Progenitor cell of endocrine pancreas (in vitro differentiated cells): ENCODE results near the gene PLA2G2C. TPM values are rescaled to one million over a fixed set of nuclear protein-coding genes. Genes with fewer than 3 reads are reported as not detected.

ENCODE experiments used
- DNase-seq: peaks from one replicate; pipeline ENCODE4 v3.0.0; 2021; ENCODE audit warnings: low spot score; ENCODE audit not compliant: unreplicated experiment
- H3K27ac Mint-ChIP-seq: 2 replicates; pipeline ENCODE4 v1.8.0; 2021; ENCODE audit warnings: mild to moderate bottlenecking, moderate library complexity, mixed read lengths
- H3K27me3 Mint-ChIP-seq: 2 replicates; pipeline ENCODE4 v1.8.0; 2021; ENCODE audit warnings: mixed read lengths
- H3K36me3 Mint-ChIP-seq: 2 replicates; pipeline ENCODE4 v1.8.0; 2022; ENCODE audit warnings: mixed read lengths; ENCODE audit not compliant: insufficient read depth
- H3K4me1 Mint-ChIP-seq: 2 replicates; pipeline ENCODE4 v1.8.0; 2021; ENCODE audit warnings: low read depth, mixed read lengths
- H3K4me3 Mint-ChIP-seq: 2 replicates; pipeline ENCODE4 v1.8.0; 2021; ENCODE audit warnings: low read depth, mild to moderate bottlenecking, moderate library complexity, mixed read lengths
- H3K9me3 Mint-ChIP-seq: 2 replicates; pipeline ENCODE4 v1.8.0; 2021; ENCODE audit warnings: low read depth, mixed read lengths
- total RNA-seq: library from RNA; stranded (reverse); gene quantifications from 2 replicates; pipeline ENCODE4 v1.2.1, GENCODE V29; 2021
- TF ChIP-seq, protein P1 (sequence below): fragments of 200-600 bp; sonication (generic); IDR thresholded peaks from one replicate; pipeline ENCODE4 v1.5.0; 2021; ENCODE audit warnings: antibody characterized with exemption, mild to moderate bottlenecking; ENCODE audit not compliant: unreplicated experiment

Gene PLA2G2C
- total RNA-seq, 1 donor from 2014 or later = not detected

DNA sequence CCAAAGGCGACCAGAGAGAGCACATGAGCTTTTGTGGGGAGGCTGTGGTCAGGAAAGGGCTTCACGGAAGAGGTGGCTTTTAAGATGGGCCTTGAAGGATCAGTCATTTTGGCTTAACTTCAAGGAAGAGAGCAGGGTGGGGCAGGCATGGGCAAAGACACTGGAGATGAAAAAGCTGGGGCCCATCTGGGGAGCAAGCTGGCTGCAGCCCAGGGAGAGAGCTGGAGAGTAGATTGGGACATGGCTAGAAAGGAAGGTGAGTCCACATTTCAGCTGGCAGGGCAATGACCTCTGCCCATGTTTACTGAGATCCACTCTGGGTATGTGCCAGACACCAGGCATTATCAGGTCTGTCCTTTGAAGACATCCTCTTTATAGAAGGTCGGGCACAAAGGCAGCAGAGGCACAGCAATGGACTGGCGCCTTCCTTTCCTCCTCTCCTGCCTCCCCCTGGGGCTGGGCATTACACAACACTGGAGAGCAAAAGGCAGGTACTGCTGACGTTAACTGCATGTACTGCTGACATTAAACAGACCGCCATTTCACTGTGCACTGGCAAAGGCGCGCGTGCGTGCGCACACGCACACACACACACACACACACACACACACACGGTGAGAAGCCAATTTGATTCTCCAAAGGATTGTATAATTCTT is 2.6 kb downstream of the PLA2G2C start:
- H3K4me1 Mint-ChIP-seq = peaks cover 42% of the 10 kb centered on the region
- TF ChIP-seq, protein P1, sequence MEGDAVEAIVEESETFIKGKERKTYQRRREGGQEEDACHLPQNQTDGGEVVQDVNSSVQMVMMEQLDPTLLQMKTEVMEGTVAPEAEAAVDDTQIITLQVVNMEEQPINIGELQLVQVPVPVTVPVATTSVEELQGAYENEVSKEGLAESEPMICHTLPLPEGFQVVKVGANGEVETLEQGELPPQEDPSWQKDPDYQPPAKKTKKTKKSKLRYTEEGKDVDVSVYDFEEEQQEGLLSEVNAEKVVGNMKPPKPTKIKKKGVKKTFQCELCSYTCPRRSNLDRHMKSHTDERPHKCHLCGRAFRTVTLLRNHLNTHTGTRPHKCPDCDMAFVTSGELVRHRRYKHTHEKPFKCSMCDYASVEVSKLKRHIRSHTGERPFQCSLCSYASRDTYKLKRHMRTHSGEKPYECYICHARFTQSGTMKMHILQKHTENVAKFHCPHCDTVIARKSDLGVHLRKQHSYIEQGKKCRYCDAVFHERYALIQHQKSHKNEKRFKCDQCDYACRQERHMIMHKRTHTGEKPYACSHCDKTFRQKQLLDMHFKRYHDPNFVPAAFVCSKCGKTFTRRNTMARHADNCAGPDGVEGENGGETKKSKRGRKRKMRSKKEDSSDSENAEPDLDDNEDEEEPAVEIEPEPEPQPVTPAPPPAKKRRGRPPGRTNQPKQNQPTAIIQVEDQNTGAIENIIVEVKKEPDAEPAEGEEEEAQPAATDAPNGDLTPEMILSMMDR = no peak
- H3K27me3 Mint-ChIP-seq = peaks cover 31% of the 10 kb centered on the region
- DNase-seq = no peak
- H3K36me3 Mint-ChIP-seq = no peaks in the 10 kb centered on the region
- H3K27ac Mint-ChIP-seq = peak overlapping the region; percentile 14
- peaks cover 4% of the 10 kb centered on the region for H3K9me3 Mint-ChIP-seq
- peak overlapping the region; percentile 47 for H3K4me3 Mint-ChIP-seq

DNA sequence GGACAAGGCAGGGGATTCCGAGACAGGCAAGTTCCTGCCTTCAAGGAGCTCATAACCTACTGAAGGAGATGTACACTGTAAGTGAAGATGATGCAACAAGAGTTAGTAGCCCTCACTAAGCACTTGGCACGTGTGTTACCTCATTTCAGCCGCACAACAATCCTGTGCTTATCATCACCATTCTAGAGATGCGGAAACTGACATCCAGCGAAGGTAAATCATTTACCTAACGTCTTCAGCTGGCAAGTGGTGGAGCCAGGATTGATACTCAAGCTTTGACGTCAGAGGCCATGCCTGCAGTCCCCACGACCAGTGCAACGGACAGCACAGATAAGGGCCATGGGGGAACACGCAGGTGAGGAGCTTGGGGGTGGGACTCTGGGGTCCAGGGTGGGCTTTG is 3.3 kb downstream of the PLA2G2C start:
- Mint-ChIP-seq H3K27ac (no peak overlapping the region), H3K9me3 (peaks cover 4% of the 10 kb centered on the region), H3K27me3 (peaks cover 32% of the 10 kb centered on the region), H3K4me1 (peaks cover 40% of the 10 kb centered on the region), H3K36me3 (no peaks in the 10 kb centered on the region), H3K4me3 (no peak overlapping the region)
- no peak for DNase-seq
- TF ChIP-seq, protein P1 = no peak

DNA sequence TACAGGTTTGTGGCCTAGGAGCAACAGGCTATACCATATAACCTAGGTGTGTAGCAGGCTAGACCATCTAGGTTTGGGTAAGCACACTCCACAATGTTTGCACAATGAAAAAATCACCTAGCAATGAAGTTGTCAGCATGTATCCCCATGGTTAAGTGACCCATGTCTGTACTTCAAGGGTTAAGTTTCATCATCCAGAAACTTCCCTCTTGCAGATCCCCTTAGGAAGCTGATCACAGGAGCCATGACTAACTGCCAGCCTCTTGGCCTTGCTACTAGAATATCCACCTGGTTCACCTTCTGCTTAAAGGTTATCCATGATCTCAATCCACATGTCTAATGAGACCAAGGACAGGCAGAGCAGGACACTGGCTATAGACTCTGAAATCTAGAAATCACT is 3.9 kb downstream of the PLA2G2C start:
- Mint-ChIP-seq H3K4me3 (no peak overlapping the region), H3K27ac (no peak overlapping the region), H3K36me3 (no peaks in the 10 kb centered on the region), H3K9me3 (peaks cover 4% of the 10 kb centered on the region), H3K27me3 (peaks cover 36% of the 10 kb centered on the region), H3K4me1 (peaks cover 38% of the 10 kb centered on the region)
- TF ChIP-seq, protein P1 = no peak
- no peak for DNase-seq

DNA sequence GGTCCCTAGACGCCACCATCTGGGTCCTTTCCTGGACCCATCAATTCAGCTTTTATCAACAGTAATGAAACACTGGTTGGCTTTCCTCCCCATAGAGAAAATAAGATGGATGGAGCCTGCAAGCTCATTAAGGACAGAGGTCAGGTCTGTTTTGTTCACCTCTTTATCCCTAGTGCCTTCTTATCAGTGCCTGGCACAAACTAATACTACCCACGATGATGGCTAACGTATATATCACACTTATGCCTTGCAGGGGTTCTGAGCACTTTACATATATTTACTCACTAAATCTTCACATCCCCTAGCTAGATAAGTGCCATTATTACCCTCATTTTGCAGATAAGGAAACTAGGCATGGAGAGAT is 5.5 kb downstream of the PLA2G2C start:
- no peaks in the 10 kb centered on the region for H3K36me3 Mint-ChIP-seq
- TF ChIP-seq, protein P1 = no peak
- peaks cover 4% of the 10 kb centered on the region for H3K9me3 Mint-ChIP-seq
- peaks cover 27% of the 10 kb centered on the region for H3K4me1 Mint-ChIP-seq
- H3K27ac Mint-ChIP-seq = no peak overlapping the region
- peaks cover 44% of the 10 kb centered on the region for H3K27me3 Mint-ChIP-seq
- H3K4me3 Mint-ChIP-seq = no peak overlapping the region
- DNase-seq = no peak

DNA sequence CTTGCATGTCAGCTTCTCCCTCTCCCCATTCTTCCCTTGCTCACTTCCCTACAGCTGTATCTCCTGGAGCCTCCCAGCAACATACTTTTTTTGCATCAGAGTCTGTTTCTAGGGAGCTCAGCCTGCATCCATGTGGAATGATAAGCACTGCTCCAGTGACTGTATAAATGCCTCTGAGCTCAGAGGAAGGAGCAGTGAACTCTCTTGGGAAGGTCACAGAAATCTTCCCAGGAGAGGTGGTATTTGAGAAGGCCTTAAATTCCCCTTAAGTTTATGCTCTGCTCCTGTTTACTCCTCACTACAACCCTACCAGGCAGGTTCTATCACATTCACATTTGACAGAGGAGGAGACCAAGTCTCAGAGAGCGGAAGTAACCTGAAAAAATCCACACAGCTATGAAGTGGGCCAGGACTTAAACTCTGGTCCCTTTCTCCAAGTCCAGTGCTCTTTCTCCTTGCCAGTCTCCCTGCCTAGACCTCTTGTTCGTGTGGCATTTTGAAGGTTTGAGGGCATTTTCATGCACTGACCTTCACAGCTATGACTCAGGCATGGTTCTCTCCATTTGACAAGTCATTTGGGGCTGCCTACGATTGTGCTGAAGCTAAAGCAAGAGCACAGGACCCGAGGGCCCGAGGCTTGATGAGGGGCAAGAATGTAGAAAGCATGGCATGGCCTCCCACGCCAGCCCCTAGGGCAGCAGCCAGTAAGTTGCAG is 6.0 kb downstream of the PLA2G2C start:
- Mint-ChIP-seq H3K36me3 (no peaks in the 10 kb centered on the region), H3K4me1 (peaks cover 26% of the 10 kb centered on the region), H3K27me3 (peaks cover 47% of the 10 kb centered on the region)

More for the DNA sequence above, 6.0 kb downstream of the PLA2G2C start:
- Mint-ChIP-seq H3K9me3 (peaks cover 4% of the 10 kb centered on the region), H3K27ac (peak overlapping the region; percentile 2), H3K4me3 (no peak overlapping the region)
- DNase-seq = no peak
- TF ChIP-seq, protein P1 = no peak
